ENCODE results near the gene RHOH. TPM values are rescaled to one million over a fixed set of nuclear protein-coding genes. Genes with fewer than 3 reads are reported as not detected.
A peak's percentile ranks its signal among the peaks of the same experiment; 100 is the strongest.

The RHOH gene
- total and polyA plus RNA-seq, 9 of the 15 experiments (the other 6 are each of a cell fraction or from before 2014, with no cell fraction given): 14.3 to 37.7 (median 23.2) TPM

GRCh38 chr4:40180356-40180755 is 16.5 kb upstream of the RHOH start (continued):
- TF ChIP-seq ATF3 (IDR thresholded peaks at IDR 0.05): peak; percentile 40
- no peak for TF ChIP-seq ATF3 (CRISPR knock-in tag; conservative IDR thresholded peaks at IDR 0.05)

- no TSS peak for BruUV-seq (replicated peaks)
- no peak overlapping the region for H3K4me2 ChIP-seq (ENCODE audit: insufficient read depth, low read length)
These were observed 14.8 kb upstream of the RHOH start for GRCh38 chr4:40182001-40182400.

GRCh38 chr4:40182954-40183353 is 13.9 kb upstream of the RHOH start:
- no peak for TF ChIP-seq TAL1 (IDR thresholded peaks at IDR 0.05)
- TF ChIP-seq TFE3 (CRISPR knock-in tag; IDR thresholded peaks at IDR 0.05): peak; percentile 78
- no peak for TF ChIP-seq ATF3 (IDR thresholded peaks at IDR 0.05)
- TF ChIP-seq ATF3 (CRISPR knock-in tag; conservative IDR thresholded peaks at IDR 0.05): no peak
- no peak for TF ChIP-seq POLR2AphosphoS2 (IDR thresholded peaks at IDR 0.05; ENCODE audit: low read length)
- no peaks in the 10 kb centered on the region for H3K36me3 ChIP-seq (ENCODE audit: control insufficient read depth, insufficient read depth, low read length)
- in situ Hi-C loops (cut with MboI) (no loop called here), intact Hi-C loops (cut with micrococcal nuclease) (no loop called here)
- H3K79me2 ChIP-seq (ENCODE audit: control insufficient read depth, insufficient read depth, low read length): no peaks in the 10 kb centered on the region
- no peak overlapping the region for H3K4me3 ChIP-seq
- CTCF ChIA-PET (ENCODE audit: low intra/inter-chr PET ratio): no interaction called here
- H3K4me2 ChIP-seq (ENCODE audit: insufficient read depth, low read length): no peak overlapping the region
- H3K9me3 ChIP-seq (replicated peaks; ENCODE audit: control insufficient read depth, insufficient read depth, low read depth, low read length): no peaks in the 10 kb centered on the region
- no peaks in the 10 kb centered on the region for H3K4me1 ChIP-seq (replicated peaks in 1 of 2; ENCODE audit: control insufficient read depth in 2 of 2, insufficient read depth in 2 of 2, low read length in 2 of 2)
- no TSS peak for BruUV-seq (replicated peaks)
- no peaks in the 10 kb centered on the region for H4K20me1 ChIP-seq (replicated peaks; ENCODE audit: control insufficient read depth, insufficient read depth, low read length)
- no peak overlapping the region for H3K9ac ChIP-seq (ENCODE audit: insufficient read depth in 1 of 2, low read depth in 2 of 2, low read length in 2 of 2)
- no peaks in the 10 kb centered on the region for H3K27me3 ChIP-seq (ENCODE audit: control insufficient read depth in 2 of 2, insufficient read depth in 2 of 2, low read length in 2 of 2)
- WGBS (ENCODE audit: insufficient coverage, low coverage, missing lambda C conversion rate): 95% methylated on average over 3 of the region's 3 CpGs
- DNase-seq (ENCODE audit: extremely low read depth in 1 of 4, low spot score in 3 of 4) (no peak), ATAC-seq (no peak), FAIRE-seq (no peak)
- H3K27ac ChIP-seq (ENCODE audit: extremely low read depth, low read depth, low read length): no peak overlapping the region
- no peaks in the 10 kb centered on the region for H3K9me1 ChIP-seq (ENCODE audit: control insufficient read depth, insufficient read depth, low read length)
- POLR2A ChIA-PET: interaction anchor here (1.0 kb wide), 1 partner anchor 15 kb away, joined by 3 read pairs; no protein-coding TSS in a partner anchor
- H2AFZ ChIP-seq (ENCODE audit: low read depth, low read length): no peak overlapping the region

More at GRCh38 chr4:40182001-40182400, 14.8 kb upstream of the RHOH start:
- in situ Hi-C loops (cut with MboI): no loop called here
- Histone ChIP-seq H3K9ac (ENCODE audit: insufficient read depth in 1 of 2, low read depth in 2 of 2, low read length in 2 of 2) (no peak overlapping the region), H3K4me1 (replicated peaks in 1 of 2; ENCODE audit: control insufficient read depth in 2 of 2, insufficient read depth in 2 of 2, low read length in 2 of 2) (peaks cover 0 to under 1% of the 10 kb centered on the region in 2 experiments; a peak in 2 of 5 replicates), H3K4me3 (no peak overlapping the region), H3K27ac (ENCODE audit: extremely low read depth, low read depth, low read length) (no peak overlapping the region), H2AFZ (ENCODE audit: low read depth, low read length) (peak overlapping the region; percentile 16; the same call in 1 of the 2 replicates), H3K27me3 (ENCODE audit: control insufficient read depth in 2 of 2, insufficient read depth in 2 of 2, low read length in 2 of 2) (no peaks in the 10 kb centered on the region), H3K36me3 (ENCODE audit: control insufficient read depth, insufficient read depth, low read length) (no peaks in the 10 kb centered on the region), H3K9me1 (ENCODE audit: control insufficient read depth, insufficient read depth, low read length) (no peaks in the 10 kb centered on the region), H3K79me2 (ENCODE audit: control insufficient read depth, insufficient read depth, low read length) (no peaks in the 10 kb centered on the region), H3K9me3 (replicated peaks; ENCODE audit: control insufficient read depth, insufficient read depth, low read depth, low read length) (no peaks in the 10 kb centered on the region), H4K20me1 (replicated peaks; ENCODE audit: control insufficient read depth, insufficient read depth, low read length) (no peaks in the 10 kb centered on the region)
- no peak for ATAC-seq
- intact Hi-C loops (cut with micrococcal nuclease): no loop called here
- no peak for DNase-seq (ENCODE audit: extremely low read depth in 1 of 4, low spot score in 3 of 4)
- ChIA-PET POLR2A (interaction anchor here (1.0 kb wide), 1 partner anchor 27 kb away, joined by 3 read pairs; no protein-coding TSS in a partner anchor), CTCF (ENCODE audit: low intra/inter-chr PET ratio) (no interaction called here)
- 60% methylated on average over 4 of the region's 4 CpGs for WGBS (ENCODE audit: insufficient coverage, low coverage, missing lambda C conversion rate)
- TF ChIP-seq RFX1 (IDR thresholded peaks at IDR 0.05) (peak; percentile 49), HDAC8 (tag; IDR thresholded peaks at IDR 0.05) (no peak)
- FAIRE-seq: no peak

Data from K562 (cell line).